HepG2 (cell line): Measurements from ENCODE around the gene TMEM151A. TPM values are rescaled to one million over a fixed set of nuclear protein-coding genes. Genes with fewer than 3 reads are reported as not detected.

Experiments used
- AKAP8 ChIP-seq: sonication (generic); formaldehyde crosslinking; IDR thresholded peaks from 2 replicates; pipeline ENCODE4 v1.5.1; 2020; ENCODE audit warnings: mild to moderate bottlenecking, missing genetic modification reagents
- MIER2 ChIP-seq: IDR thresholded peaks from 2 replicates; pipeline ENCODE4 v1.6.1; 2016; ENCODE audit warnings: missing biosample characterization, missing genetic modification reagents
- NFYB ChIP-seq: sonication (generic); formaldehyde crosslinking; IDR thresholded peaks from 2 replicates; pipeline ENCODE4 v1.4.0; 2020; ENCODE audit warnings: missing genetic modification reagents
- RXRB ChIP-seq: IDR thresholded peaks from 2 replicates; pipeline ENCODE4 v1.6.1; 2016; ENCODE audit warnings: borderline replicate concordance, missing genetic modification reagents, missing compliant biosample characterization
- TCF7 ChIP-seq: sonication (generic); IDR thresholded peaks from 2 replicates; pipeline ENCODE4 v1.6.1; 2016; ENCODE audit warnings: antibody characterized with exemption, low read depth
- ZC3H13 ChIP-seq: sonication (generic); formaldehyde crosslinking; IDR thresholded peaks from 2 replicates; pipeline ENCODE4 v1.8.1; 2023; ENCODE audit warnings: mild to moderate bottlenecking, missing genetic modification reagents, moderate library complexity
- ZNF124 ChIP-seq: sonication (generic); formaldehyde crosslinking; IDR thresholded peaks from 2 replicates; pipeline ENCODE4 v1.4.0; 2020; ENCODE audit warnings: missing genetic modification reagents
- ZNF446 ChIP-seq: sonication (generic); formaldehyde crosslinking; IDR thresholded peaks from 2 replicates; pipeline ENCODE4 v1.5.0; 2020; ENCODE audit warnings: mild to moderate bottlenecking, missing genetic modification reagents
- ZNF530 ChIP-seq: sonication (generic); formaldehyde crosslinking; IDR thresholded peaks from 2 replicates; pipeline ENCODE4 v1.5.0; 2020; ENCODE audit warnings: low read depth, mild to moderate bottlenecking, missing genetic modification reagents
- ZNF709 ChIP-seq: sonication (generic); formaldehyde crosslinking; IDR thresholded peaks from 2 replicates; pipeline ENCODE4 v1.5.0; 2020; ENCODE audit warnings: mild to moderate bottlenecking, missing genetic modification reagents
- ZNF724P ChIP-seq: sonication (generic); formaldehyde crosslinking; IDR thresholded peaks from 2 replicates; pipeline ENCODE4 v1.8.0; 2022; ENCODE audit warnings: missing genetic modification reagents, borderline replicate concordance
- ZNF749 ChIP-seq: sonication (generic); formaldehyde crosslinking; IDR thresholded peaks from 2 replicates; pipeline ENCODE4 v1.8.0; 2022; ENCODE audit warnings: mild to moderate bottlenecking, missing genetic modification reagents, moderate library complexity, borderline replicate concordance
- polyA plus RNA-seq, 8 experiments: library from polyadenylated mRNA; depleted of rRNA in 3 of 8; stranded (reverse) in 7 of 8; unstranded in 1 of 8; fragments of >200 nt; fragmentation: Illumina TruSeq in 4 of 8; extraction: Trizol in 4 of 8; gene quantifications; 2 replicates each; pipeline versions ENCODE4 v1.2.1 to v1.2.3, GENCODE V29; 2011 to 2016; ENCODE audit warnings: low read depth in 4 of 8, missing spikeins in 1 of 8, mixed read lengths in 1 of 8; ENCODE audit not compliant: insufficient read depth in 1 of 8
- total RNA-seq, 5 experiments: library from RNA; depleted of rRNA; stranded (reverse); fragments of >200 nt; fragmentation: Illumina TruSeq; extraction: Trizol; gene quantifications; 2 replicates each; pipeline ENCODE4 v1.2.3, GENCODE V29; 2016; ENCODE audit warnings: low read depth in 1 of 5
- TF ChIP-seq, protein P1 (sequence below), 2 experiments: IDR thresholded peaks; 2 replicates each; pipeline ENCODE4 v1.6.1; 2011 to 2012; ENCODE audit warnings: low read length in 2 of 2, borderline replicate concordance in 1 of 2, low read depth in 1 of 2, mild to moderate bottlenecking in 1 of 2, moderate library complexity in 1 of 2
- TF ChIP-seq, protein P2 (sequence below): sonication (generic); formaldehyde crosslinking; IDR thresholded peaks from 2 replicates; pipeline ENCODE4 v1.4.0; 2020; ENCODE audit warnings: low read depth, mild to moderate bottlenecking, missing genetic modification reagents
- TF ChIP-seq, protein P3 (sequence below): sonication (generic); formaldehyde crosslinking; conservative IDR thresholded peaks from 2 replicates; pipeline ENCODE4 v1.4.0; 2020; ENCODE audit warnings: missing genetic modification reagents

TMEM151A gene
- total and polyA plus RNA-seq, 2 of the 13 experiments (the other 11 are each of a cell fraction or from before 2014, with no cell fraction given) = 0.18 to 0.33 TPM

DNA sequence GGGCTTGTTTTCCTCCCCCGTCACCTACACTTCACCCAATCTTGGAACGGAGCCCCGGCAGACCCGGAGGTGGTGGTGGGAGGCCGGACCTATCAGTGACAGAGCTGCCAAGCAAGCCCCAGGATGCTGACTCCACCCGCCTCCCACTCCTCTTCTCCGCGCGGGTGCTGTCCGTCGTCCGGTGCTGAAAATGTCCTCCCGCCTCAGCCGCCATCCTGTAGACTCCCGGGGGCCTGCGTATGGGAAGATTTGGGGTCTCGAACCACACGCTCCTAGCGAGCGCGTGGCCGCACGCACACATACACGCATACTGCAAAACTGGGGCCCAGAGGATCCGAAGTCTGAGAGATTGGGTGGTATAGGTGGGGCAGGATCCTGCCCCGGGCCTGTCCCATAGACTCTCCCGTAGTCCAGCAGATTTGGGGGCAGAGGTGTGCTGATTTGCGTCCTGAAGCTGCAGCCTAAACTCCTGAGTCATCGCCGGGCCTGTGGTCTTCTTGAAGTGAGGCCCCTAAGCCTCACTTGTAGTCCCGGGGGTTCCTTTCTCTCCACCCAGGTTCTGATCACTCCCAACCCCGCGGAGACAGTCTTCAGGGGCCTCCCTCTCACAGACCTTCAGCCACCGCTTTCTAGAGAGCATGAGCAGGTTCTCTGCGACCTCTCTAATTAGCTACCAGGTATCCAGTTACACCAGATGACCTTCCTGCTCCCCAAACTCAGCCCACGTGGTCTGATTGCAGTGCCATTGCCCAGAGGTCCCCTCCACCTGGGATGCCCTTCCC is 2.0 kb upstream of the TMEM151A start (continued):
- TF ChIP-seq, protein P1, sequence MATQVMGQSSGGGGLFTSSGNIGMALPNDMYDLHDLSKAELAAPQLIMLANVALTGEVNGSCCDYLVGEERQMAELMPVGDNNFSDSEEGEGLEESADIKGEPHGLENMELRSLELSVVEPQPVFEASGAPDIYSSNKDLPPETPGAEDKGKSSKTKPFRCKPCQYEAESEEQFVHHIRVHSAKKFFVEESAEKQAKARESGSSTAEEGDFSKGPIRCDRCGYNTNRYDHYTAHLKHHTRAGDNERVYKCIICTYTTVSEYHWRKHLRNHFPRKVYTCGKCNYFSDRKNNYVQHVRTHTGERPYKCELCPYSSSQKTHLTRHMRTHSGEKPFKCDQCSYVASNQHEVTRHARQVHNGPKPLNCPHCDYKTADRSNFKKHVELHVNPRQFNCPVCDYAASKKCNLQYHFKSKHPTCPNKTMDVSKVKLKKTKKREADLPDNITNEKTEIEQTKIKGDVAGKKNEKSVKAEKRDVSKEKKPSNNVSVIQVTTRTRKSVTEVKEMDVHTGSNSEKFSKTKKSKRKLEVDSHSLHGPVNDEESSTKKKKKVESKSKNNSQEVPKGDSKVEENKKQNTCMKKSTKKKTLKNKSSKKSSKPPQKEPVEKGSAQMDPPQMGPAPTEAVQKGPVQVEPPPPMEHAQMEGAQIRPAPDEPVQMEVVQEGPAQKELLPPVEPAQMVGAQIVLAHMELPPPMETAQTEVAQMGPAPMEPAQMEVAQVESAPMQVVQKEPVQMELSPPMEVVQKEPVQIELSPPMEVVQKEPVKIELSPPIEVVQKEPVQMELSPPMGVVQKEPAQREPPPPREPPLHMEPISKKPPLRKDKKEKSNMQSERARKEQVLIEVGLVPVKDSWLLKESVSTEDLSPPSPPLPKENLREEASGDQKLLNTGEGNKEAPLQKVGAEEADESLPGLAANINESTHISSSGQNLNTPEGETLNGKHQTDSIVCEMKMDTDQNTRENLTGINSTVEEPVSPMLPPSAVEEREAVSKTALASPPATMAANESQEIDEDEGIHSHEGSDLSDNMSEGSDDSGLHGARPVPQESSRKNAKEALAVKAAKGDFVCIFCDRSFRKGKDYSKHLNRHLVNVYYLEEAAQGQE (IDR thresholded peaks at IDR 0.05; ENCODE audit: borderline replicate concordance in 1 of 2, low read depth in 1 of 2, low read length in 2 of 2) = peak in 1 of 2 experiments; percentile 96; a peak in 2 of 4 replicates
- TF ChIP-seq ZNF749 (CRISPR knock-in tag) (peak; percentile 57; the same call in 1 of the 2 replicates), TCF7 (no peak), AKAP8 (0 out of 2 replicates have a peak, but pooled peaks have one; percentile 18), ZNF446 (CRISPR knock-in tag) (peak; percentile 82; the same call in 1 of the 2 replicates), ZNF724P (CRISPR knock-in tag) (peak; percentile 66; the same call in 1 of the 2 replicates), RXRB (peak; percentile 59; the same call in 1 of the 2 replicates), NFYB (CRISPR knock-in tag) (no peak), ZC3H13 (CRISPR knock-in tag) (peak; percentile 94; the same call in 1 of the 2 replicates), ZNF530 (CRISPR knock-in tag) (peak; percentile 84; the same call in 1 of the 2 replicates), ZNF124 (CRISPR knock-in tag) (0 out of 2 replicates have a peak, but pooled peaks have one; percentile 20), ZNF709 (CRISPR knock-in tag) (peak; percentile 89; the same call in 1 of the 2 replicates), MIER2 (peak; percentile 98)
- TF ChIP-seq, protein P2, sequence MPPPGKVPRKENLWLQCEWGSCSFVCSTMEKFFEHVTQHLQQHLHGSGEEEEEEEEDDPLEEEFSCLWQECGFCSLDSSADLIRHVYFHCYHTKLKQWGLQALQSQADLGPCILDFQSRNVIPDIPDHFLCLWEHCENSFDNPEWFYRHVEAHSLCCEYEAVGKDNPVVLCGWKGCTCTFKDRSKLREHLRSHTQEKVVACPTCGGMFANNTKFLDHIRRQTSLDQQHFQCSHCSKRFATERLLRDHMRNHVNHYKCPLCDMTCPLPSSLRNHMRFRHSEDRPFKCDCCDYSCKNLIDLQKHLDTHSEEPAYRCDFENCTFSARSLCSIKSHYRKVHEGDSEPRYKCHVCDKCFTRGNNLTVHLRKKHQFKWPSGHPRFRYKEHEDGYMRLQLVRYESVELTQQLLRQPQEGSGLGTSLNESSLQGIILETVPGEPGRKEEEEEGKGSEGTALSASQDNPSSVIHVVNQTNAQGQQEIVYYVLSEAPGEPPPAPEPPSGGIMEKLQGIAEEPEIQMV (CRISPR knock-in tag) = peak; percentile 62; the same call in 1 of the 2 replicates
- TF ChIP-seq, protein P3, sequence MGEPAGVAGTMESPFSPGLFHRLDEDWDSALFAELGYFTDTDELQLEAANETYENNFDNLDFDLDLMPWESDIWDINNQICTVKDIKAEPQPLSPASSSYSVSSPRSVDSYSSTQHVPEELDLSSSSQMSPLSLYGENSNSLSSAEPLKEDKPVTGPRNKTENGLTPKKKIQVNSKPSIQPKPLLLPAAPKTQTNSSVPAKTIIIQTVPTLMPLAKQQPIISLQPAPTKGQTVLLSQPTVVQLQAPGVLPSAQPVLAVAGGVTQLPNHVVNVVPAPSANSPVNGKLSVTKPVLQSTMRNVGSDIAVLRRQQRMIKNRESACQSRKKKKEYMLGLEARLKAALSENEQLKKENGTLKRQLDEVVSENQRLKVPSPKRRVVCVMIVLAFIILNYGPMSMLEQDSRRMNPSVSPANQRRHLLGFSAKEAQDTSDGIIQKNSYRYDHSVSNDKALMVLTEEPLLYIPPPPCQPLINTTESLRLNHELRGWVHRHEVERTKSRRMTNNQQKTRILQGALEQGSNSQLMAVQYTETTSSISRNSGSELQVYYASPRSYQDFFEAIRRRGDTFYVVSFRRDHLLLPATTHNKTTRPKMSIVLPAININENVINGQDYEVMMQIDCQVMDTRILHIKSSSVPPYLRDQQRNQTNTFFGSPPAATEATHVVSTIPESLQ (CRISPR knock-in tag) = no peak; the same call in 1 of the 2 replicates
